H9 (cell line): ENCODE results near the gene PEX14. TPM values are rescaled to one million over a fixed set of nuclear protein-coding genes. Genes with fewer than 3 reads are reported as not detected.
A peak's percentile ranks its signal among the peaks of the same experiment; 100 is the strongest.

Experiments used
- DNase-seq: peaks from one replicate; pipeline ENCODE4 v3.0.0-alpha.2; 2017
- H2AFZ ChIP-seq: one replicate; pipeline ENCODE4 v1.6.1; 2013; ENCODE audit warnings: mild to moderate bottlenecking, low read length, control low read depth, moderate library complexity
- H2AK5ac ChIP-seq: 2 replicates; pipeline ENCODE4 v1.6.1; 2013; ENCODE audit warnings: low read length, control low read depth, mixed read lengths; ENCODE audit not compliant: insufficient read length
- H2BK120ac ChIP-seq: one replicate; pipeline ENCODE4 v1.6.1; 2013; ENCODE audit warnings: low read depth, mild to moderate bottlenecking, low read length, control low read depth, inconsistent platforms; ENCODE audit not compliant: poor library complexity, severe bottlenecking
- H2BK12ac ChIP-seq: 2 replicates; pipeline ENCODE4 v1.6.1; 2013; ENCODE audit warnings: low read length, control low read depth, mixed read lengths, low read depth; ENCODE audit not compliant: insufficient read length
- H2BK15ac ChIP-seq: 2 replicates; pipeline ENCODE4 v1.6.1; 2013; ENCODE audit warnings: low read depth, low read length, control low read depth
- H2BK20ac ChIP-seq: one replicate; pipeline ENCODE4 v1.6.1; 2013; ENCODE audit warnings: low read depth, mild to moderate bottlenecking, low read length, control low read depth, inconsistent platforms; ENCODE audit not compliant: poor library complexity, severe bottlenecking
- H2BK5ac ChIP-seq: 2 replicates; pipeline ENCODE4 v1.6.1; 2013; ENCODE audit warnings: low read length, control low read depth, mixed read lengths; ENCODE audit not compliant: insufficient read length
- H3K14ac ChIP-seq: 2 replicates; pipeline ENCODE4 v1.6.1; 2013; ENCODE audit warnings: low read length, control low read depth; ENCODE audit not compliant: insufficient read depth
- H3K18ac ChIP-seq: 2 replicates; pipeline ENCODE4 v1.6.1; 2013; ENCODE audit warnings: low read depth, mild to moderate bottlenecking, mixed read lengths, low read length, control low read depth; ENCODE audit not compliant: insufficient read length
- H3K23ac ChIP-seq: 2 replicates; pipeline ENCODE4 v1.6.1; 2013; ENCODE audit warnings: low read length, control low read depth, mixed read lengths, low read depth; ENCODE audit not compliant: insufficient read length
- H3K23me2 ChIP-seq: 2 replicates; pipeline ENCODE4 v1.6.1; 2013; ENCODE audit warnings: low read depth, mild to moderate bottlenecking, mixed read lengths, low read length, control low read depth; ENCODE audit not compliant: insufficient read length, poor library complexity, severe bottlenecking
- H3K27ac ChIP-seq: 2 replicates; pipeline ENCODE4 v1.5.1; 2013; ENCODE audit warnings: low read length, control low read depth, mixed read lengths, low read depth; ENCODE audit not compliant: insufficient read length
- H3K27me3 ChIP-seq: 2 replicates; pipeline ENCODE4 v1.6.1; 2013; ENCODE audit warnings: low read length, control low read depth, inconsistent platforms; ENCODE audit not compliant: insufficient read depth
- H3K4ac ChIP-seq: 2 replicates; pipeline ENCODE4 v1.6.1; 2013; ENCODE audit warnings: low read depth, mild to moderate bottlenecking, control low read depth, inconsistent platforms, low read length, moderate library complexity
- H3K4me1 ChIP-seq: 2 replicates; pipeline ENCODE4 v1.6.1; 2013; ENCODE audit warnings: low read length, control low read depth, inconsistent platforms; ENCODE audit not compliant: insufficient read depth
- H3K4me2 ChIP-seq: 2 replicates; pipeline ENCODE4 v1.6.1; 2013; ENCODE audit warnings: low read length, control low read depth, mixed read lengths; ENCODE audit not compliant: insufficient read length, insufficient read depth
- H3K56ac ChIP-seq: 2 replicates; pipeline ENCODE4 v1.6.1; 2013; ENCODE audit warnings: low read depth, mild to moderate bottlenecking, mixed read lengths, low read length, control low read depth; ENCODE audit not compliant: insufficient read length
- H3K79me1 ChIP-seq: 2 replicates; pipeline ENCODE4 v1.6.1; 2013; ENCODE audit warnings: low read depth, mild to moderate bottlenecking, moderate library complexity, low read length, control low read depth, inconsistent platforms; ENCODE audit not compliant: insufficient read depth, poor library complexity, severe bottlenecking
- H3K79me2 ChIP-seq: 2 replicates; pipeline ENCODE4 v1.6.1; 2013; ENCODE audit warnings: low read length, control low read depth, inconsistent platforms; ENCODE audit not compliant: insufficient read depth
- H3K9ac ChIP-seq: 2 replicates; pipeline ENCODE4 v1.6.1; 2013; ENCODE audit warnings: low read length, control low read depth, mixed read lengths; ENCODE audit not compliant: insufficient read length; ENCODE audit errors: extremely low read depth
- H3K9me3 ChIP-seq: one replicate; pipeline ENCODE4 v1.6.1; 2013; ENCODE audit warnings: low read depth, low read length, inconsistent platforms; ENCODE audit not compliant: control insufficient read depth
- H3T11ph ChIP-seq: one replicate; pipeline ENCODE4 v1.6.1; 2013; ENCODE audit warnings: mild to moderate bottlenecking, low read length, control low read depth, inconsistent platforms
- H4K20me1 ChIP-seq: one replicate; pipeline ENCODE4 v1.6.1; 2013; ENCODE audit not compliant: control insufficient read depth, insufficient read length, insufficient read depth
- H4K5ac ChIP-seq: 2 replicates; pipeline ENCODE4 v1.6.1; 2013; ENCODE audit warnings: low read depth, mild to moderate bottlenecking, mixed read lengths, low read length, control low read depth; ENCODE audit not compliant: insufficient read length
- H4K8ac ChIP-seq: replicated peaks from 2 replicates; pipeline ENCODE4 v1.6.1; 2013; ENCODE audit warnings: low read length, control low read depth, mixed read lengths, low read depth; ENCODE audit not compliant: insufficient read length
- H4K91ac ChIP-seq: 2 replicates; pipeline ENCODE4 v1.6.1; 2013; ENCODE audit warnings: low read depth, mild to moderate bottlenecking, moderate library complexity, mixed read lengths, low read length, control low read depth; ENCODE audit not compliant: insufficient read length
- H3K27ac Mint-ChIP-seq, 3 experiments: 2 replicates in 2 of 3; 3 replicates in 1 of 3; pipeline ENCODE4 v1.8.0; 2020 to 2021; ENCODE audit warnings: mixed read lengths in 3 of 3, mild to moderate bottlenecking in 1 of 3, moderate library complexity in 1 of 3
- H3K27me3 Mint-ChIP-seq: 2 replicates; pipeline ENCODE4 v1.8.0; 2021; ENCODE audit warnings: low read depth, mild to moderate bottlenecking, moderate library complexity, mixed read lengths
- H3K36me3 Mint-ChIP-seq, 3 experiments: 2 replicates in 2 of 3; 3 replicates in 1 of 3; pipeline ENCODE4 v1.8.0; 2020 to 2021; ENCODE audit warnings: low read depth in 3 of 3, mixed read lengths in 3 of 3; ENCODE audit not compliant: insufficient read depth in 1 of 3
- H3K4me1 Mint-ChIP-seq, 2 experiments: 2 replicates each; pipeline ENCODE4 v1.8.0; 2020; ENCODE audit warnings: mixed read lengths in 2 of 2
- H3K4me3 Mint-ChIP-seq, 2 experiments: 2 replicates in 1 of 2; 3 replicates in 1 of 2; pipeline ENCODE4 v1.8.0; 2020 to 2021; ENCODE audit warnings: mild to moderate bottlenecking in 2 of 2, mixed read lengths in 2 of 2, moderate library complexity in 1 of 2
- H3K9me3 Mint-ChIP-seq, 2 experiments: 2 replicates in 1 of 2; 3 replicates in 1 of 2; pipeline ENCODE4 v1.8.0; 2020; ENCODE audit warnings: mild to moderate bottlenecking in 2 of 2, mixed read lengths in 2 of 2, moderate library complexity in 1 of 2
- WGBS: extraction: QIAGEN DNeasy Blood & Tissue Kit; methylation state at CpG from one replicate; pipeline ENCODE4 v1.1.7; 2013; ENCODE audit warnings: missing lambda C conversion rate, low lambda C conversion rate, mixed read lengths; ENCODE audit not compliant: insufficient read length; ENCODE audit errors: extremely low coverage; 5-methylcytosine and 5-hydroxymethylcytosine counted together
- total RNA-seq: library from RNA; stranded (reverse); gene quantifications from 2 replicates; pipeline ENCODE4 v1.2.1, GENCODE V29; 2021
- TF ChIP-seq, protein P1 (sequence below): fragments of 200-600 bp; sonication (generic); conservative IDR thresholded peaks from 3 replicates; pipeline ENCODE4 v1.8.0; 2021; ENCODE audit warnings: antibody characterized with exemption, mild to moderate bottlenecking

PEX14 gene
- total RNA-seq, 1 experiment from 2014 or later = 23.9 TPM

DNA sequence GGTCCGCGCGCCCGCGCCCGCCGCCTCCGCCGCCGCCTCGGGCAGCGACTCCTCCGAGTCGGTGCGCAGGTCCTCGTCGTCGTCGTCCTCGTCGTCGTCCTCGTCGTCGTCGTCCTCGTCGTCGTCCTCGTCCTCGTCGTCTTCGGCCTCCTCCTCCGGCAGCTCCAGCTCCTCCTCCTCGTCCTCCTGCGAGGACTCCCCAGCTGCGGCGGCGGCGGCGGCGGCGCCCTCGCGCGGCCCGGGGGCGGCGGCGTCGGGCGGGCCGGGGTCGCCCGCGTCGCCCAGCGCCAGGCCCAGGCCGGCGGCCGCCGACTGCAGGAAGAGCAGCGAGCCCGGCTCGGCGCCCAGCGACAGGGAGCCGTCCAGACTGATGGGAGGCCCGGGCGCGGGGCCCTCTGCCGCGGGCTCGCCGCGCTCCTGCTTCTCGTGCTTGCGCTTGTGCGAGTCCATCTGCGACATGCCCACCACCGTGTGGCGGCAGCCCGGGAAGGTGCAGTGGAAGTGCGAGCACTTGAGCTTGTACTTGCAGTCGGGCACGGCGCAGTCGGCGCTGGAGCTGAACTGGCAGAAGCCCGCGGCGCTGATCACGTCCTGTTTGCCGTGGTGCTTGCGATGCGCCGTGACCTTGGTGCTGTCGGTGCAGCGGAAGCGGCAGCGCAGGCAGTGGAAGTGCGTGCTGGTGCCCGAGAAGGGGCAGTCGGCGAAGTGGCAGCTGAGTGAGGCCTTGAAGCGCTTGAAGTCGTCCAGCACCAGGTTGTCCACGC, 164.4 kb downstream of the PEX14 start:
- no peak overlapping the region for H2AFZ ChIP-seq

More for the DNA sequence above, 164.4 kb downstream of the PEX14 start:
- no peak overlapping the region for H3K23ac ChIP-seq
- no peaks in the 10 kb centered on the region for H3K79me1 ChIP-seq
- H3K4me1 Mint-ChIP-seq = peaks cover 0 to 18% of the 10 kb centered on the region in 2 experiments; a peak in 2 of 4 replicates
- no peaks in the 10 kb centered on the region for H3K79me2 ChIP-seq
- no peak overlapping the region for H2AK5ac ChIP-seq
- no peak overlapping the region for H4K91ac ChIP-seq
- no peak overlapping the region for H2BK12ac ChIP-seq
- H2BK15ac ChIP-seq = no peak overlapping the region
- no peak overlapping the region for H2BK20ac ChIP-seq
- DNase-seq = peak; percentile 73
- H3K27ac ChIP-seq = no peak overlapping the region
- H2BK120ac ChIP-seq = no peak overlapping the region
- H3K9me3 Mint-ChIP-seq = no peaks in the 10 kb centered on the region
- H4K20me1 ChIP-seq = no peaks in the 10 kb centered on the region
- no peak overlapping the region for H2BK5ac ChIP-seq
- no peak overlapping the region for H3K27ac Mint-ChIP-seq
- no peak overlapping the region for H3T11ph ChIP-seq
- no peak overlapping the region for H4K8ac ChIP-seq
- H3K27me3 Mint-ChIP-seq = peaks cover 30% of the 10 kb centered on the region
- no CpG with 5 or more reads among the region's 108 CpGs for WGBS
- H3K18ac ChIP-seq = no peak overlapping the region
- no peaks in the 10 kb centered on the region for H3K23me2 ChIP-seq
- no peaks in the 10 kb centered on the region for H3K9me3 ChIP-seq
- no peaks in the 10 kb centered on the region for H3K36me3 Mint-ChIP-seq
- peaks cover 7% of the 10 kb centered on the region; the same call in 1 of the 2 replicates for H3K27me3 ChIP-seq
- TF ChIP-seq, protein P1, sequence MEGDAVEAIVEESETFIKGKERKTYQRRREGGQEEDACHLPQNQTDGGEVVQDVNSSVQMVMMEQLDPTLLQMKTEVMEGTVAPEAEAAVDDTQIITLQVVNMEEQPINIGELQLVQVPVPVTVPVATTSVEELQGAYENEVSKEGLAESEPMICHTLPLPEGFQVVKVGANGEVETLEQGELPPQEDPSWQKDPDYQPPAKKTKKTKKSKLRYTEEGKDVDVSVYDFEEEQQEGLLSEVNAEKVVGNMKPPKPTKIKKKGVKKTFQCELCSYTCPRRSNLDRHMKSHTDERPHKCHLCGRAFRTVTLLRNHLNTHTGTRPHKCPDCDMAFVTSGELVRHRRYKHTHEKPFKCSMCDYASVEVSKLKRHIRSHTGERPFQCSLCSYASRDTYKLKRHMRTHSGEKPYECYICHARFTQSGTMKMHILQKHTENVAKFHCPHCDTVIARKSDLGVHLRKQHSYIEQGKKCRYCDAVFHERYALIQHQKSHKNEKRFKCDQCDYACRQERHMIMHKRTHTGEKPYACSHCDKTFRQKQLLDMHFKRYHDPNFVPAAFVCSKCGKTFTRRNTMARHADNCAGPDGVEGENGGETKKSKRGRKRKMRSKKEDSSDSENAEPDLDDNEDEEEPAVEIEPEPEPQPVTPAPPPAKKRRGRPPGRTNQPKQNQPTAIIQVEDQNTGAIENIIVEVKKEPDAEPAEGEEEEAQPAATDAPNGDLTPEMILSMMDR = no peak
- no peaks in the 10 kb centered on the region for H3K4me1 ChIP-seq
- no peak overlapping the region; the same call in 1 of the 2 replicates for H3K14ac ChIP-seq
- no peak overlapping the region for H3K56ac ChIP-seq
- no peak overlapping the region for H3K9ac ChIP-seq
- peak overlapping the region; percentile 58 for H3K4me2 ChIP-seq
- no peak overlapping the region for H3K4ac ChIP-seq
- H3K4me3 Mint-ChIP-seq = peak overlapping the region; percentile 60 to 73; a peak in 4 of 5 replicates
- H4K5ac ChIP-seq = no peak overlapping the region
